Measurements from ENCODE around the gene ZNF304.

DNA sequence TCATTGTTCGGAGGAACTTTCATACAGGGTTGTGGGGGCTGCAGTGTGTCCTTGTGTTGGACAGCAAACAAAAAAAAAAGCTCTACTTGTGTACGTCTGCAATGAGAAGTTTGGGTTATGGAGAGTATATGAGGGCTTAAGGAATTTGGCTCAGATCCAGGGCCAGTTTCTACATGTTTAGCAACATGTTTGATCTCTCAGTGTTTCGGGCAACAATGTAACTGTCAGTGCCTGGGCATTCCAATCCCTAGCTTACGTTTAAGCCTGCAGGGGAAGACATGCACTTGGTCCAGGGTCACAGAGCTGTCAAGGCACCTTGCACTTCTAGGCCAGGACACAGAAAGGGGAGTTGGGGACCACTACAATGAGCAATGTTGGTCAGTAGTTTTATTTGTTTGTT, 16.9 kb upstream of the ZNF304 start:
- no peak for TF ChIP-seq CTCF (IDR thresholded peaks at IDR 0.05)
- TF ChIP-seq POLR2A (IDR thresholded peaks at IDR 0.05), result no peak
